HG03025 (cell line): ENCODE data around the gene SUV39H1.
A peak's percentile ranks its signal among the peaks of the same experiment; 100 is the strongest.

Source experiments
- ATAC-seq: cut with Tn5 transposase; IDR thresholded peaks from one replicate; pipeline ENCODE4 v1.9.1; 2021; ENCODE audit warnings: mild to moderate bottlenecking, moderate library complexity; ENCODE audit not compliant: unreplicated experiment, low FRiP score

The SUV39H1 gene

GRCh38 chrX:48711929-48712505 is 15.5 kb downstream of the SUV39H1 start:
- no peak for ATAC-seq

- ATAC-seq: no peak
These were observed 17.3 kb downstream of the SUV39H1 start for GRCh38 chrX:48713847-48714246.

- ATAC-seq: no peak
These were observed 18.0 kb downstream of the SUV39H1 start for GRCh38 chrX:48714573-48714972.

GRCh38 chrX:48715072-48715471 is 18.5 kb downstream of the SUV39H1 start:
- no peak for ATAC-seq

DNA sequence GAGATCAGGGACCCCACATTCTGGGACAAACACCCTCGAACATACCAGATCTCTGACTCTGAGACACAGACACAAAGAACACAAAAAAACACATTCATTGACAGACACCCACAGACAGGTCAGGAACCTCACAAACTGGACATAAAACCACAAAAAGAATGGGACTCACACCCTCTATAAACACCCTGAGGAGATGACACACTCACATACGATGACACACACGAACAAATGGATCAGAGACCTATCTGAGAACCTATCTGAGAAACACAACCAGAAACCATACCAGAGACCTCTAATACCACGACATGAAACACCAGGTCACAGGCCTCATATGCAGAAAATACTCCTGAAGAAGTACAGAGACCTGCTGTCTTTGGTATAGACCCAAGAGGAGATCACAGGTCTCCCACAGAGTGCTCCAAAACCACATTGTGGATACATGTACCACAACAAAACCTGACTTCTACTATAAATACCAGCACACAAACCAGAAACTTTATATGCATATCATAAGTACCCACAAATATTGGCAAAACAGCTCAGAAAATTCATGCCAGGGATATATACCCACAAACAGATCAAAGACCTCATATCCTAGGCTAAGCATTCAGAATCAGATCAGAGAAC is 19.5 kb downstream of the SUV39H1 start:
- no peak for ATAC-seq

DNA sequence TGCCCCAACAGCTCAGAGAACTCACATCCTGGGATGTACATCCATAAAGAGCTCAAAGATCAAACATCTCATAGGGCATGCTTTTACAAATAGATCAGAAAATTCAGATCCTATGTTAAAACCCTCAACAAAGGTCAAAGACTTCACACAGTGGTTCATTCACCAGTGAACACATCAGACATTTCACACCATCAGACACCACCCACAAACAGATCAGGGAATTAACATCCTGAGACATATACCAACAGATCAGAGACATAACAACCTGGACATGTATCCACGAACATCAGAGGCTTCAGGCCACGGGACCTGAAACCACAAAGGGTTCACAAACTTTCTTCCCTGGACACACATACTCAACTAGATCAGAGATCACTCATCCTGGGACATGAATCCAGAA is 23.4 kb downstream of the SUV39H1 start:
- ATAC-seq: no peak

GRCh38 chrX:48720577-48721250 is 24.2 kb downstream of the SUV39H1 start:
- ATAC-seq: no peak

- ATAC-seq: no peak
These were observed 25.4 kb downstream of the SUV39H1 start for GRCh38 chrX:48721916-48722315.

DNA sequence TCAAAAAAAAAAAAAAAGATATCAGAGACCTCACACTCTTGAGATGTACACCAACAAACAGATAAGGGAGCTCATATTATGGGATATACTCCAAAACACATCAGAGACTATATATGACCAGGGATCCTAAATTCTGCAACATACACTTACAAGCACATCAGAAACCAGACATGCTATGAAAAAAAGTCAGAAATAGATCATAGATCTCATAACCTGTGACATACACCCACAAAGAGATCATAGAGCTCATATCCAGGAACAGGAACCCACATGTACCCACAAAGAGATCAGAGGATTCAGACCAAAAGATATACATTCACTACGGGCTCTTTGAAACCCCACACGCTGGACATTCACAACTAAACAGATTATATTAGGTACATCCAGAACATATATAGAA is 30.1 kb downstream of the SUV39H1 start:
- no peak for ATAC-seq

GRCh38 chrX:48728653-48729052 is 32.1 kb downstream of the SUV39H1 start:
- ATAC-seq: no peak

DNA sequence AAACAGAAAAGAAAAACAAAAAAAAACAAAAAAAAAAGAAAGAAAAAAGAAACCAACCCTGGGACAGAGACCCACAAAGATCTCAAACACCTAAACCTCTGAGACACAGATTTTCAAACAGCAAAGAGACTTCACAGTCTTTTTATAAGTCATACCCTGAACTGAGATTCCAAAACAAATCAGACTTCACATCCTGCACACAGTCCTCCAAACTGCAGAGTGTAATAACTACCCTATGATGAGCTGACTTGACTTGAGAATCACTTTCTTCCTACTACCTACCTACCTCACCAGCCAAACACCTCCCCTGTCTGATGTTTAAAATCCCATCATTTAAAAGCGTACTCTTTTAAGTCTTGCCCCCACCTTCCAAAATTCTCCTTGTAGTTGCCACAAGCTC is 39.8 kb downstream of the SUV39H1 start:
- ATAC-seq: no peak

GRCh38 chrX:48736878-48737212 is 40.3 kb downstream of the SUV39H1 start:
- no peak for ATAC-seq

GRCh38 chrX:48737213-48737938 is 40.8 kb downstream of the SUV39H1 start:
- peak; percentile 90 for ATAC-seq

GRCh38 chrX:48737940-48738339 is 41.4 kb downstream of the SUV39H1 start:
- ATAC-seq: no peak

DNA sequence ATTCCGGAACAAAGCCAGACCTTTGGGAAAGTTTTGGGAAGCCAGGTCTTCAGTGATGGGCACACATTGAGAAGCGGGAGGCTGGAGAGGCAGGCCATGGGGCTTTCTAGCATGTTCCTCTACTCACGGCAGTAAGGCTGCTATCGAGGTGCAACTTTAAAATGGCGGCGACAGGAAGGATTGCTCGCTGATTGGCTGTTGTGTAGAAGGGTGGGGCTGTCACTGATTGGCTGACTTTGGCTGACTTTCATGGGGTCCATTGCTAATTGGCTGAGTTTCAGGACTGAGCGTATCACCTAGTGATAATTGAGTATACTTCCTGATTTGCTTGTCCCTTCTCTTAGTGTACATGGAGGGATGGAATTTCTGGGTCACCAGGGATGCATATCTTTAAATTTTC is 45.3 kb downstream of the SUV39H1 start:
- ATAC-seq: no peak

DNA sequence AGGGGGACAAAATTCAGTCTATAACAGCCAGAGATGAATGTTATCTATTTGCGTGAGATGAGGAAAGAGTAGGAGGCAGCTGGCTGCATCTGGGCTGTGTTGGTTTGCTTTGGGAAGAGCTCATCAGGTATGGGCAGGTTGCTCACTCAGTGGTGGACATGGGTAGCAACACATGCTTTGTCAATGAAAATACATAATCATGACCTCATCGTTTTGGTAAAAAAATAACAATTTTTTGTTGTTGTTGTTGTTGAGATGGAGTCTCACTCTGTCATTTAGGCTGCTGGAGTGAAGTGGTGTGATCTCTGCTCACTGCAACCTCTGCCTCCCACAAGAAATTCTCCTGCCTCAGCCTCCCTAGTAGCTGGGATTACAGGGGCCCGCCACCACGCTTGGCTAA is 48.7 kb downstream of the SUV39H1 start:
- ATAC-seq: no peak

DNA sequence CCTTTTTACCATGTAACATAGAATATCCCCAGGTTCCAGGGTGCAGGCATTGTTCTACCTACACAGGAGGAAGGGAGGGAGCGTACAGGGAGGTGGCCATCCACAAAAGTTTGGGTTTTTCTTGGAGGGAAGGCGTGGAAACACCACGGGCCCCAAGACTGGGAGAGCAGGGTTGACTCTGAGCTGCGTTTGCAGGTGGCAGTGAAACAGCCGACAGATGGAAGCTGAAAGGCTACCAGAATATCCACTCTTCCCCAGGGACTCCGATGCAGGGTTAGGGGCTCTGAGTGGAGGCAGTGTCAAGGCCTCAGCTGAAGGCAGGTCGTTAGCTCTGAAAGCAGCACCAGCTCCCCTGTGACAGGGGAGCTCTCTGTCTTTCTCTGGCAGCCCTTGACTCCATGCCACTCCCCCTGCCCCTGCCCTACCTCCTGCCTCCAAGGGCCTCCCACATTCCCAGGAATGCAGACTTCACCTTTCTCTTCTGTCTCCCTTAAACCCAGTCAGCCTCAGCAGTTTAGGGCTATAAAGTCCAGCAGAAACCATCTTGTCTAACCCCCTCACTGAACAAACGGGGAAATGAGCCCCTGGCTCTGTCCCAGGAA is 51.0 kb downstream of the SUV39H1 start:
- no peak for ATAC-seq

GRCh38 chrX:48749182-48749581 is 52.6 kb downstream of the SUV39H1 start:
- ATAC-seq: no peak

GRCh38 chrX:48751343-48751742 is 54.8 kb downstream of the SUV39H1 start:
- no peak for ATAC-seq

DNA sequence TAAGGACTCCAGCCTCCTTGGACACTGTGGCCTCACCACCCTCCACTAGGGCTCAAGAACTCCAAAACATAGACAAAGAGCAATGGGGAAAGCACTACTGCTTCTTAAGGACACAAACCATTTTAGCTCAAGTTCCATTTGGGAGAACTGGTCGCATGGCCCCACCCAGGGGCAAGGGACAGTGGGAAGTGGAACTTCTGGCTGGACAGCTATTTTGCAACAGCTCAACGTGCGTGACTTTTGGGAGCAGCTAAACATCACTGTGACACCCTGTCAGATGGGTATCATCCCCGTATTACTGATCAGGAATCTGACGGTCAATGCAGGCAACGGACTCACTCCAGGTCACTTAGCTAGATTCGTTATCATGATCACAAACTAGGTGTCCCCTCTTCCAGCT is 56.0 kb downstream of the SUV39H1 start:
- ATAC-seq: no peak

GRCh38 chrX:48753708-48754228 is 57.2 kb downstream of the SUV39H1 start:
- no peak for ATAC-seq
